Prostate gland (tissue), 2 donors: ENCODE data around the gene BBS9. TPM values are rescaled to one million over a fixed set of nuclear protein-coding genes. Genes with fewer than 3 reads are reported as not detected.

Experiments used
- DNase-seq: peaks from one replicate; pipeline ENCODE4 v3.0.0-alpha.2; 2019; ENCODE audit warnings: low spot score
- H3K27ac ChIP-seq, 2 donors: fragments of 200-600 bp; sonication (generic); 2 replicates each; pipeline ENCODE4 v1.5.1; 2017 to 2019
- H3K27me3 ChIP-seq: fragments of 200-600 bp; sonication (generic); replicated peaks from 2 replicates; pipeline ENCODE4 v1.5.1; 2019; ENCODE audit not compliant: insufficient read depth
- H3K36me3 ChIP-seq, 2 donors: fragments of 200-600 bp; sonication (generic); 1 replicate in 1 of 2; 2 replicates in 1 of 2; pipeline versions ENCODE4 v1.5.1 to v1.8.1; 2017 to 2019
- H3K4me1 ChIP-seq: fragments of 200-600 bp; sonication (generic); replicated peaks from 2 replicates; pipeline ENCODE4 v1.5.1; 2019
- H3K4me3 ChIP-seq, 2 donors: fragments of 200-600 bp; sonication (generic); 2 replicates each; pipeline ENCODE4 v1.5.1; 2017 to 2019
- H3K9me3 ChIP-seq: fragments of 200-600 bp; sonication (generic); 2 replicates; pipeline ENCODE4 v1.5.1; 2017
- CTCF ChIP-seq, 4 experiments: fragments of 200-600 bp in 2 of 4; fragments of 450-650 bp in 2 of 4; sonication (generic) in 2 of 4; IDR thresholded peaks; 1 replicate in 3 of 4; 2 replicates in 1 of 4; pipeline ENCODE4 v1.5.1; 2016 to 2019; ENCODE audit warnings: antibody characterized with exemption in 4 of 4, mild to moderate bottlenecking in 2 of 4, moderate library complexity in 2 of 4
- POLR2A ChIP-seq: fragments of 450-650 bp; IDR thresholded peaks from one replicate; pipeline ENCODE4 v1.6.1; 2016; ENCODE audit warnings: antibody characterized with exemption, mild to moderate bottlenecking
- POLR2AphosphoS5 ChIP-seq: sonication (generic); formaldehyde crosslinking; IDR thresholded peaks from one replicate; pipeline ENCODE4 v1.6.1; 2017; ENCODE audit warnings: antibody characterized with exemption
- WGBS: methylation state at CpG from one replicate; pipeline ENCODE4 v1.1.5; 2018; 5-methylcytosine and 5-hydroxymethylcytosine counted together
- intact Hi-C: fragments of 100-400 bp; cut with DNase I; formaldehyde crosslinking; loops from one replicate; pipeline ENCODE4 v1.14.2; 2022
- total RNA-seq, 2 donors: library from RNA; depleted of rRNA; stranded (reverse); fragments of >200 nt; gene quantifications; one replicate each; pipeline ENCODE4 v1.1.0, GENCODE V29; 2016

Gene BBS9
- total RNA-seq, 2 donors from 2014 or later: 19.6 to 36.8 TPM

- Histone ChIP-seq H3K9me3 (no peaks in the 10 kb centered on the region), H3K27me3 (no peaks in the 10 kb centered on the region)
- intact Hi-C loops: no loop called here
Measured at GRCh38 chr7:33127085-33127484, 2.3 kb upstream of the BBS9 start.

GRCh38 chr7:33128631-33128989 lies 754 bp upstream of the BBS9 start:
- peak overlapping the region; percentile 89 to 92 for H3K27ac ChIP-seq

More at GRCh38 chr7:33127085-33127484, 2.3 kb upstream of the BBS9 start:
- Histone ChIP-seq H3K4me1 (no peaks in the 10 kb centered on the region), H3K4me3 (no peak overlapping the region), H3K36me3 (no peaks in the 10 kb centered on the region), H3K27ac (no peak overlapping the region)
- 62% methylated on average over 2 of the region's 2 CpGs for WGBS
- DNase-seq: no peak
- TF ChIP-seq POLR2A (no peak), POLR2AphosphoS5 (no peak), CTCF (IDR thresholded peaks at IDR 0.05) (no peak)

GRCh38 chr7:33129806-33130153 lies 416 bp downstream of the BBS9 start:
- peak overlapping the region; percentile 89 to 92 for H3K27ac ChIP-seq
- WGBS: 2% methylated on average over 11 of the region's 11 CpGs
- intact Hi-C loops: no loop called here

More at GRCh38 chr7:33128631-33128989, 754 bp upstream of the BBS9 start:
- H3K9me3 ChIP-seq: no peaks in the 10 kb centered on the region
- 3% methylated on average over 3 of the region's 3 CpGs for WGBS
- no peaks in the 10 kb centered on the region for H3K4me1 ChIP-seq
- intact Hi-C loops: no loop called here
- H3K27me3 ChIP-seq: no peaks in the 10 kb centered on the region
- TF ChIP-seq POLR2AphosphoS5 (no peak), CTCF (IDR thresholded peaks at IDR 0.05) (no peak), POLR2A (no peak)
- peak overlapping the region; percentile 68 to 80 for H3K4me3 ChIP-seq
- H3K36me3 ChIP-seq: no peaks in the 10 kb centered on the region
- DNase-seq: no peak

GRCh38 chr7:33130184-33130583 lies 820 bp downstream of the BBS9 start:
- intact Hi-C loops: no loop called here
- 9% methylated on average over 3 of the region's 3 CpGs for WGBS
- TF ChIP-seq POLR2AphosphoS5 (no peak), CTCF (IDR thresholded peaks at IDR 0.05) (no peak), POLR2A (no peak)
- Histone ChIP-seq H3K4me1 (no peaks in the 10 kb centered on the region), H3K36me3 (no peaks in the 10 kb centered on the region), H3K27ac (no peak overlapping the region), H3K27me3 (no peaks in the 10 kb centered on the region), H3K4me3 (peak overlapping the region; percentile 68 to 80), H3K9me3 (no peaks in the 10 kb centered on the region)
- no peak for DNase-seq

More at GRCh38 chr7:33129806-33130153, 416 bp downstream of the BBS9 start:
- H3K4me3 ChIP-seq: peak overlapping the region; percentile 68 to 80
- no peak for TF ChIP-seq CTCF (IDR thresholded peaks at IDR 0.05)
- no peaks in the 10 kb centered on the region for H3K36me3 ChIP-seq
- no peaks in the 10 kb centered on the region for H3K27me3 ChIP-seq
- no peaks in the 10 kb centered on the region for H3K9me3 ChIP-seq
- DNase-seq: no peak
- H3K4me1 ChIP-seq: no peaks in the 10 kb centered on the region

- no peak overlapping the region for H3K4me3 ChIP-seq
- no peak for DNase-seq
- WGBS: 96% methylated on average over 15 of the region's 15 CpGs
Measured at GRCh38 chr7:33137103-33137502, 7.7 kb downstream of the BBS9 start.

More at GRCh38 chr7:33137103-33137502, 7.7 kb downstream of the BBS9 start:
- H3K36me3 ChIP-seq: no peaks in the 10 kb centered on the region
- no peaks in the 10 kb centered on the region for H3K9me3 ChIP-seq
- TF ChIP-seq CTCF (IDR thresholded peaks at IDR 0.05): no peak
- TF ChIP-seq POLR2AphosphoS5: no peak
- TF ChIP-seq POLR2A: no peak
- H3K4me1 ChIP-seq: no peaks in the 10 kb centered on the region
- no peak overlapping the region for H3K27ac ChIP-seq
- intact Hi-C loops: no loop called here
- H3K27me3 ChIP-seq: no peaks in the 10 kb centered on the region
